GM13977 (cell line): ENCODE results near the gene ANAPC7.
"Not testable (repeated sequence)": the region's sequence is repeated elsewhere in the genome, so short reads cannot be mapped to it uniquely, and the experiment has no call there.

Experiments used
- DNase-seq: peaks from one replicate; pipeline ENCODE4 v3.0.0; 2012; ENCODE audit warnings: low spot score
- CTCF ChIP-seq: IDR thresholded peaks from 2 replicates; pipeline ENCODE4 v1.5.1; 2012; ENCODE audit warnings: mild to moderate bottlenecking, control low read depth; ENCODE audit not compliant: insufficient read depth; ENCODE audit errors: extremely low read depth, missing control alignments
- in situ Hi-C: fragments of 300-500 bp; cut with MboI; formaldehyde crosslinking; loops from one replicate; pipeline ENCODE4 v1.12.0; 2022; ENCODE audit warnings: low sequenced_read_pairs, low pct_unique_long_range_greater_than_20kb, mixed read lengths, inconsistent platforms; ENCODE audit not compliant: unreplicated experiment

The ANAPC7 gene

GRCh38 chr12:110382683-110383082 is 20.8 kb downstream of the ANAPC7 start:
- in situ Hi-C loops = no loop called here
- DNase-seq = no peak
- no peak for TF ChIP-seq CTCF

GRCh38 chr12:110379631-110380030 is 23.9 kb downstream of the ANAPC7 start:
- TF ChIP-seq CTCF = no peak
- in situ Hi-C loops = no loop called here

GRCh38 chr12:110379197-110379596 is 24.3 kb downstream of the ANAPC7 start:
- in situ Hi-C loops = no loop called here
- no peak for DNase-seq
- no peak for TF ChIP-seq CTCF

More at GRCh38 chr12:110379631-110380030, 23.9 kb downstream of the ANAPC7 start:
- DNase-seq = no peak

- in situ Hi-C loops, DNase-seq: not testable (repeated sequence)
Observed at GRCh38 chr12:110378131-110378790, 25.2 kb downstream of the ANAPC7 start.

- no peak for DNase-seq
- no peak for TF ChIP-seq CTCF
- in situ Hi-C loops = no loop called here
Observed at GRCh38 chr12:110373962-110374611, 29.4 kb downstream of the ANAPC7 start.

GRCh38 chr12:110373425-110373824 is 30.1 kb downstream of the ANAPC7 start:
- in situ Hi-C loops = no loop called here
- no peak for TF ChIP-seq CTCF
- no peak for DNase-seq

- no peak for DNase-seq
- in situ Hi-C loops = no loop called here
- TF ChIP-seq CTCF = no peak
Observed at GRCh38 chr12:110373025-110373424, 30.5 kb downstream of the ANAPC7 start.
